Stimulated activated CD4-positive, alpha-beta T cell treated with anti-CD3 and anti-CD28 coated beads, Interleukin-12 subunit alpha, Interleukin-12 subunit beta, amount 100 ng/mL, for 24 hours (primary cell): ENCODE data around the gene PSENEN.

ENCODE experiments used
- DNase-seq, 2 experiments: peaks; one replicate each; pipeline ENCODE4 v3.0.0-alpha.2; 2020; ENCODE audit warnings: low read depth in 2 of 2

PSENEN gene

GRCh38 chr19:35773020-35773806 lies 27.8 kb downstream of the PSENEN start:
- DNase-seq, result no peak

GRCh38 chr19:35774274-35775045 lies 29.0 kb downstream of the PSENEN start:
- no peak for DNase-seq

- no peak for DNase-seq
These were observed 29.5 kb downstream of the PSENEN start for GRCh38 chr19:35775046-35775297.

DNA sequence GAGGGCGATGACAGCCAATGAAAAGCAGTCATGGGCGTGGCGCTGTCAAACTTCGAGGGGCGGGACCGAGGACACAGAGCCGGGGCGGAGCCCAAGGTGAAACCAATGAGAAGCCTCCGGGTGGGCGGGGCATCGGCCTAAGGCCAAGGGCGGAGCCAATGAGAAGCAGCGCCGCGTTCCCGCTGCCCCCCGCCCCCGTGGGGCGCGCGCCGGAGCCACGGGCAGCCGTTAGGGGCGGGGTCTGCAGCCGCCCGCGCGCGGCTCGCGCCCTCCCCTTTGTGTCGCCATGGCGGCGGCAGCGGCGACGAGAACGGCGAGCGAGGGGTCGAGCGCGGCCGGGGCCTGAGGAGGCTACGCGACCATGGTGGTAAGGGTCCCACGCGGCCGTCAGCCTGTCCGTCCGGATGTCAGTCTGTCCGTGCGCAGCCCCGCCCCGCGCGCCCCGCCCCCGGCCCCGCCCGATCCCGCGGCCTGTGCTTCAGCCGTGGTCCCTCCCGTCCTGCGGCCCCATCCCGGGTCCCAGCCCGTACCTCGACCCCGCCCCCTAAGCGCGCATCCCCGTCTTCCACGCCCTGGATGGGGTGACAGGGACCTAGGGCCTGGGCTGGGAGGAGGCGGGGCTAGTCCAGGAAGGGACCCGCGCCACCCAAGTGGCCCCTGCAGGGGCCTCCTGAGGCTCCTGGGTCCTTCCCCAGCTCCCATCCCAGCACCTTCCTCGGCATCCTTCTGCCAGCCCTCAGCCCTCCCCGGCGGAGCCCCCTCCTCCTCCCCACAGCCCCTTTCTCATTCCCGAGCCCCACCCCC lies 30.0 kb downstream of the PSENEN start, which contains the start of gene ARHGAP33:
ARHGAP33 (plus strand) TSS at position 267 of the 804 bp plus-strand sequence; CDS start at position 362, 95 bp downstream.
- peak; percentile 97 to 100 for DNase-seq

DNA sequence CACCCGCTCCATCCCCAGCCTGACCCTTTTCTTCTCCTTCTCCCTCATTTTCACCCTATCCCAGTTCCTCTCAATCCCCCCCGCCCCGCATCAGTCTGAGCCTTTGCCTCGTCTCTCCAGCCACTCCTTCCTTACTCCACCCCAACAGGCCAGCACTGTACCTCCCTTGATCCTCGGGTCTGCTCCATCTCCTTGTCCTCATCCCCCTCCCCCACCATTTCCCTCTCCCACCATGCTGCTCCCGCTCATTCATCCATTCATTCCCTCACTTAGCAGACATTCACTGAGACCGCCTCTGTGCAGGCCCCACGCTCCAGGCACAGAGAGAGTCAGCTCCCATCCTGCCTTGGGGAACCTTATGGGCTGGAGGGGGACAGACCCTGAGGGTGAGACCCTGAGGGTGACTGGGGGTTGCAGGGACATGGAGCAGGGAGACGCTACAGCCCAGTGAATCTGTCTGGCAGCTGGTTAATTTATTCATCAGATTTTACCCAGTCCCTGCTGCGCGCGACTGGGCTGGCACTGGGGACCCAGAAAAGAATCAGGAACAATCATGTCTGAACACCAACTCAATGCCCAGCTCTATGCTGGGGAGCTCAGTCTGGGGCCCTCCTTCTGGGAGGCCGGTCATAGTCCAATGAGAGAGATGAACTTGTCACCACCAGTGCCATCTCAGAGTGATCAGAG lies 30.8 kb downstream of the PSENEN start:
- DNase-seq, result no peak

- no peak for DNase-seq
These were observed 31.8 kb downstream of the PSENEN start for GRCh38 chr19:35777086-35777841.

- no peak for DNase-seq
These were observed 32.5 kb downstream of the PSENEN start for GRCh38 chr19:35777961-35778360.

- no peak for DNase-seq
These were observed 33.6 kb downstream of the PSENEN start for GRCh38 chr19:35779033-35779432.

GRCh38 chr19:35780058-35780457 lies 34.6 kb downstream of the PSENEN start:
- no peak for DNase-seq

DNA sequence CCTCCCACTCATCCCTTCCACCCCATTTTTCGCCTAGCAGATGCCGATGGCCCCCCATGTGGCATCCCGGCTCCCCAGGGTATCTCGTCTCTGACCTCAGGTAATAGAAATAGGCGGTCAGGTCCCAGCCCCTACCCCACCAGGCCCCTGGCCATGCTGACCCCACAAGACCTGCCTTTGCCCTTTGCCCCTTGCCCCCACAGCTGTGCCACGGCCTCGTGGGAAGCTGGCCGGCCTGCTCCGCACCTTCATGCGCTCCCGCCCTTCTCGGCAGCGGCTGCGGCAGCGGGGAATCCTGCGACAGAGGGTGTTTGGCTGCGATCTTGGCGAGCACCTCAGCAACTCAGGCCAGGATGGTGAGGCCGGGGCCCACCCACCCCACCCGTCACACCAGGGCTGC lies 35.3 kb downstream of the PSENEN start:
- no peak for DNase-seq

- DNase-seq, result no peak
These were observed 36.2 kb downstream of the PSENEN start for GRCh38 chr19:35781650-35782049.

DNA sequence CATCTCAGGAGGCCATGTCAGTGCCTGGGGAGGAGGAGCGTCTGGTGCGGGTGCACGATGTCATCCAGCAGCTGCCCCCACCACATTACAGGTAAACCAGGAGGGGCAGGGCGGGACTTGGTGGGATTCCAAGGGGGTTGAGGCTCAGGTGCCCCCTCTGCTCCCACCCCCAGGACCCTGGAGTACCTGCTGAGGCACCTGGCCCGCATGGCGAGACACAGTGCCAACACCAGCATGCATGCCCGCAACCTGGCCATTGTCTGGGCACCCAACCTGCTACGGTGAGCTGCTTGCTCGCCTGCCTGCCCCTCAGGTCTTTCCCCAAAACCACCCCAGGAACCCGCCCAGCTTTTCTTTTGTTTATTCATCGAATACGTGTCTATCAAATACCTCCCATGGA lies 37.1 kb downstream of the PSENEN start:
- DNase-seq, result no peak

GRCh38 chr19:35783469-35784434 lies 38.3 kb downstream of the PSENEN start:
- no peak for DNase-seq

- no peak for DNase-seq
These were observed 39.3 kb downstream of the PSENEN start for GRCh38 chr19:35784503-35785338.

GRCh38 chr19:35785339-35785627 lies 39.8 kb downstream of the PSENEN start:
- no peak for DNase-seq

DNA sequence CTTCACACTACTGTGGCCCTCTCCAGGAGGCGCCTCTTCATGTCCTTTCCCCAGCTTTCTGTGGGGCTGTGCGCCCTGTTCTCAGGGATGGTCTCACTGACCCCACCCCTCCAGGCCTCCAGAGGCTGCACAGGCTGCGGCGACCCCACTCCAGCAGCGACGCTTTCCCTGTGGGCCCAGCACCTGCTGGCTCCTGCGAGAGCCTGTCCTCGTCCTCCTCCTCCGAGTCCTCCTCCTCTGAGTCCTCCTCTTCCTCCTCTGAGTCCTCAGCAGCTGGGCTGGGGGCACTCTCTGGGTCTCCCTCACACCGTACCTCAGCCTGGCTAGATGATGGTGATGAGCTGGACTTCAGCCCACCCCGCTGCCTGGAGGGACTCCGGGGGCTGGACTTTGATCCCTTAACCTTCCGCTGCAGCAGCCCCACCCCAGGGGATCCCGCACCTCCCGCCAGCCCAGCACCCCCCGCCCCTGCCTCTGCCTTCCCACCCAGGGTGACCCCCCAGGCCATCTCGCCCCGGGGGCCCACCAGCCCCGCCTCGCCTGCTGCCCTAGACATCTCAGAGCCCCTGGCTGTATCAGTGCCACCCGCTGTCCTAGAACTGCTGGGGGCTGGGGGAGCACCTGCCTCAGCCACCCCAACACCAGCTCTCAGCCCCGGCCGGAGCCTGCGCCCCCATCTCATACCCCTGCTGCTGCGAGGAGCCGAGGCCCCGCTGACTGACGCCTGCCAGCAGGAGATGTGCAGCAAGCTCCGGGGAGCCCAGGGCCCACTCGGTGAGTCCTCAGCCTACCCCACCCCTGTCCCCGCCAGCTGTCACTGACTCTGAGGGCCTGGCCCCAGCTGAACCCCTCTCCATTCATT lies 41.1 kb downstream of the PSENEN start:
- no peak for DNase-seq

GRCh38 chr19:35787227-35787799 lies 41.9 kb downstream of the PSENEN start:
- no peak for DNase-seq
